GM19328 (cell line): ENCODE data around the gene CHST8.
A peak's percentile ranks its signal among the peaks of the same experiment; 100 is the strongest.

Experiments used
- ATAC-seq: cut with Tn5 transposase; IDR thresholded peaks from one replicate; pipeline ENCODE4 v1.9.1; 2021; ENCODE audit warnings: mild to moderate bottlenecking, moderate library complexity; ENCODE audit not compliant: unreplicated experiment

The CHST8 gene

DNA sequence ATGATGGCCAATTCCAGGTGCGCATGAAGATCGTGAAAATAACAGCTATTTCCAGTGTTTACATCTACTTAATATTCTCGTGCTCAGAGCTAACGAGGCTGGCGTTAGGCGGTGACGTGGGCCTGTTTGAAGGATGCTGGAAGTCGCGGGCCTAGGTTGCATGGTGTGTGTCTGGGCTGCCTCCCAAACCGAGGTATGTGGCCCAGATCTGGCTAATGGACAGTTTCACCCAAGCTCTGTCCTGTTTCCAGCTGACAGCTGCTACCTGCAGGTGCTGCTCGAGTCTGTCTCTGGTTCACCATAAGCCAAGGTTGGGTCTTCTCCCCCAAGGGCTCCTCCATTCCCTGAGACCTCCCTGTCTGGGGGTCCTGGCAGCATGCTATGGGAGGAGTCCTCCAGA, 134.4 kb downstream of the CHST8 start:
- no peak for ATAC-seq

DNA sequence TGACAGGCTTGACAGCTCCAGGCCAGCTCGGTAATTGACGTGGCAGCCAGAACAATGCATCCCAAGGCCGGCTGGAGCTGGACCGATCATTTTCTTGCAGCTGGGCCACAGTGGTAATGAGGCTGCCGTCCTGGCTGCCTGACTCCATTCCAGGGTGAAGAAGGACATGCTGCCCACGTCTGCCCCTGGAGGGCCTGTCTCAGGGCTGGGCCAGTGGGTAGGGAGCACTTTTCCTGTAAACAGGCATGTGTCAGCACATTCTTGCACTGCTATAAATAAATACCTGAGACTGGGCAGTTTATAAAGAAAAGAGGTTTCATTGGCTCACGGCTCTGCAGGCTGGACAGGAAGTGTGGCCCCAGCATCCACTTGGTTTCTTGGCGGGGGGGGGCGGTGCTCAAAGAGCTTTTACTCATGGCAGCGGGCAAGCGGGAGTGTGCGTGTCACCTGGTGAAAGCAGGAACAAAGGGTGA, 136.8 kb downstream of the CHST8 start:
- ATAC-seq = no peak

DNA sequence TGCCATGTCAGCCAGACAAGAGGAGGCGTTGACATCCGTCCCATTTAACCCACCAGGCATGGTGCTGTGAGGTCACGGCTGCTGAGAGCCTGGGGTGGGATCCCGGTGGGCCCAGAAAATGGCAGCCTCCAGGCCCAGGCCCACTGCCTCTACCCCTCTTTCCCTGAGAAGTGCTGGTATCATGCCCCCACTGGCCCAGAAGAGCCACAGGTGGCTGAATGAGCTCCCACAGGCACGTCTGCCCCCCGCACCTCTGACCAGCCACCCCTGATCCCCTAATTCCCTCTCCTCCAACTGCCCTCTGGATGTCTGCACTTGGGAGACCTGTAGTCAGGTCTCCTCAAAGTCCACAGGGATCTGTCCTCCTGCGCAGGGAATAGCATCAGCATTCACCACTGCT, 137.6 kb downstream of the CHST8 start:
- ATAC-seq = no peak

DNA sequence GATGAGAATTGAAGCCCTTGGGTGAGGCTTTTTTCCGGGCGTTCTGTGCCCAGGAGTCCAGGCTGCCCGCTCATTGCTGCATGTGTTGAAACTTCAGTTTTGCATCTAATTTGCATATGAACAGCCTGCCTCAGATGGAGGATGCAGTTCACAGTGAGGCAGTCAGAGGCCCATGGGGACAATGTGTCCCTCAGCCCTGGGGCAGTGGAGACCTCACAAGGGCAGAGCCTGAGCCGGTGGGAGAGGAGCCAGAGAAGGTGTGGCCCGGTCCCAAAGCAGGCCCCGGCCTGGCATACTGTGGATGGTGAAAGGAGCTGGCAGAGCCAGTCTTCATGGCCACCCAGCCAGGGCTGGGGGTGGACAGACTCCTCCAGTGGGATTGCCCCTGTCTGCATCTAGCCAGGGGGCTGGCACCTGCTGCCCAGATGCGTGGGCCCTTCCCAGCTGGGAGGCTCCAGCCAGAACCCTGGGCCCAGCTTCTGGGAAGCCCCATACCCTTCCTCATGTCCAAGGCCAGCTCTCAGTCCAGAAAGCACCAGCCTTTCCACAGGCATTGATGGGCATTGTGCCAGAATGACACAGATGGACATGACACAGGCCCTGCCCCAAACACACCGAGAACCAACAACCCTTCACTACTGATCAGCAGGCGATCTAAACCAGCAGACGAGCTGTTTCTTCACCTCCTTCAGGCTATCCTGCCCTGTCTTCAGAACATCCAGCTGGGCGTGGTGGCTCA, 142.0 kb downstream of the CHST8 start:
- no peak for ATAC-seq

DNA sequence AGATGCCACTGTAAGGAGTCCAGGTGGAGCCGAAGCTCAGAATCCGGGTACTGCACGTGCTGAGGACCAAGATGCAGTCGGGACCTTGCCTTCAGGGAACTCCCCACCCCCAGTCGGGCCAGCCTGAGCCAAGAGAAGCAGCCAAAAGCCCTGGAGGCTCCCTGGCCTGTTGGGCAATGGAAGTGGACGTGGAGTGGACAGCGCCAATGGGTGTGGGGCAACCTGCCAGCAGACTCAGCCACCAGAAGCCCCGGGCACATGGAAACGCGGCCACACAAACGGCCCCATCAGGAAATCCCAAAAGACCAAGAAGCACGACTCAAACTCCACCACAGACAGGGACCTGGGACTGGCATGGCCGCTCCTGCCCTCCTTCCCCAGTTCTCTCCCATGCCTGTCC, 144.9 kb downstream of the CHST8 start:
- no peak for ATAC-seq

DNA sequence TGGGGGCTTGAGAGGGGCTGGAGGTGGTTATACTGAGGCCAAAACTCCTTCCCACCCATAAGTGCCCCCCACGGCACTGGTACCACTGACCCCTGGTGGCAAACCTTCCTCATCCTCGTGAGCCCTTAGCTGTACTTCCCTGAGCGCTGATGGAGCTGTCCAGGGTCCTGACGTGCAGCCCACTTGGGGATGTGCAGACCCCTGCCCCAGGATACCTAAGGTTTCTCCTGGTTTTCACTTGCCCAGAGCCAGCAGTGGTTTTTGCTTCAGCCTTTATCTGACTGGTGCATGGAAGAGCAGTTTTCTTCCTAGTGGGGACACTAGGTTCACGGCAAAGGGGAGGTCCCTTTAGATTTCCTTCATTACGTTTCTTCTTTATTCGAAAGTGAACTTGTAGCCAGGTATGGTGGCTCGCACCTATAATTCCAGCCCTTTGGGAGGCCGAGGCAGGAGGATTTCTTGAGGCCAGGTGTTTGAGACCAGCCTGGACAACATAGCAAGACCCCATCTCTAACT, 146.2 kb downstream of the CHST8 start:
- ATAC-seq = no peak

DNA sequence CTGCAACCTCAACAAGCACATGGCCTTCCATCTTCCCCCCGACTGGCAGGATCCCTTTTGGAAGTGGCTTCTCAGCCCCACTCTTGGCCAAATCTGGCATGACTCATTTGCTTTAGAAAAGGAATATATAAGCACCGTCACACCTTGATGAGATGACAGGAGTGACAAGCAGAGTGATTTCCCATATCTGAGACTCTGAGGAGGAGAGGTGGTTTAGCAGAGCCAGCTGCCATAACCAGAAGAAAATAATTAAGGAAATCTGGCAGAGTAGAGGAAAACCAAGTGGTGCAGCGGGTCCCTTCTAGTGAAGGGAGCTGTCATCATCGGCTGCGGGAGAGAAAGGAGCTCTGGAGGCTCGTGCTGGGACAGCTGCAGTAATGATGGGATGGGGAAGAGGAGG, 147.5 kb downstream of the CHST8 start:
- ATAC-seq = no peak

DNA sequence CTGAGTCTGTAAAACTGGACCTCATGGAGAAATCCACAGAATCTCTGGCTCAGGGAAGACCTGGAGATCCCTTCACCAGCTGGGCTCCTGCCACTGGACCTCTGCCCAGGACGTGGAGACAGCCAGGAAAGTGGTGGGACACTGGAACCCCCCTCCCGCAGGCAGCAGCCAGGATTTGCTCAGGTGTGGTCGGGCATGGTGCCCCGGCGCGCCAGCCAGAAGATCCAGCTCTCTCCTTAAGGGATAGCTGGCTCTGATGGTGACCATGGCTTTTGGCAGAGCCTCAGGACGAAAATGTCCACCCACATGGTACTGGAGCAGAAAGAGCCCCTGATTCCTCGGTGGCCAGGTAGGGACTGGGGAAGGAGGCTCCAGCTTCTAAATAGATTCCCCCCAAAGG, 148.4 kb downstream of the CHST8 start:
- ATAC-seq = no peak

DNA sequence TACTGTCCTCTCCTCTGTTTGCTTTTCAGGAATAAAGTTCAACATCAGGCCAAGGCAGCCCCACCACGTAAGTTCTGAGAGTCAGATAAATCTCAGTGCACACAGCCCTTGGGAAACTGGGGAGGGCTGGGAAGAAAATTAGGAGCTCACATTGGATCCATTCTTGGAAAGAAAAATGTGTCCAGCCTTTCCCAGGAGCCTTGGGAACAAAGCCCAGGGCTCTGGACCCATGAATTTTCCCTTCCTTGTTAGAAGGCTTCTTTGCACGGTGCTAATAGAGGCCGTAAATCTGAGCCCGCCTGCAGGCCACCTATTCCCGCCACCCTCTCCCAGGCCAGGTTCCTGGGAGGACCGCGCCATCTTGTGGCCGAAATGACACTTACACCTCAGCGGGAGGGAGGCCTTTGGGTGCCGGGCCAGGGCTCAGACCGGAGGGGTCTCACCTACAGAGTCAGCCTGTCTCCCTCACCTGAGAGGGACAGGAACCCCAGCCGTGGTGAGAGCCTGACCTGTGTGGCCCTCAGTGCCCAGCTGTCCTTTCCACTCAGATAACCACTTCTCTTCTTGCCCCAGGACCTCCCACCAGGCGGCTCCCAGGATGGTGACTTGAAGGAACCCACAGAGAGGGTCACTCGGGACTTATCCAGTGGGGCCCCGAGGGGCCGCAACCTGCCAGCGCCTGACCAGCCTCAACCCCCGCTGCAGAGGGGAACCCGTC, 149.8 kb downstream of the CHST8 start:
- no peak for ATAC-seq

DNA sequence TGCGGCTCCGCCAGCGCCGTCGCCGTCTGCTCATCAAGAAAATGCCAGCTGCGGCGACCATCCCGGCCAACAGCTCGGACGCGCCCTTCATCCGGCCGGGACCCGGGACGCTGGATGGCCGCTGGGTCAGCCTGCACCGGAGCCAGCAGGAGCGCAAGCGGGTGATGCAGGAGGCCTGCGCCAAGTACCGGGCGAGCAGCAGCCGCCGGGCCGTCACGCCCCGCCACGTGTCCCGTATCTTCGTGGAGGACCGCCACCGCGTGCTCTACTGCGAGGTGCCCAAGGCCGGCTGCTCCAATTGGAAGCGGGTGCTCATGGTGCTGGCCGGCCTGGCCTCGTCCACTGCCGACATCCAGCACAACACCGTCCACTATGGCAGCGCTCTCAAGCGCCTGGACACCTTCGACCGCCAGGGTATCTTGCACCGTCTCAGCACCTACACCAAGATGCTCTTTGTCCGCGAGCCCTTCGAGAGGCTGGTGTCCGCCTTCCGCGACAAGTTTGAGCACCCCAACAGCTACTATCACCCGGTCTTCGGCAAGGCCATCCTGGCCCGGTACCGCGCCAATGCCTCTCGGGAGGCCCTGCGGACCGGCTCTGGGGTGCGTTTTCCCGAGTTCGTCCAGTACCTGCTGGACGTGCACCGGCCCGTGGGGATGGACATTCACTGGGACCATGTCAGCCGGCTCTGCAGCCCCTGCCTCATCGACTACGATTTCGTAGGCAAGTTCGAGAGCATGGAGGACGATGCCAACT, 150.5 kb downstream of the CHST8 start:
- no peak for ATAC-seq

DNA sequence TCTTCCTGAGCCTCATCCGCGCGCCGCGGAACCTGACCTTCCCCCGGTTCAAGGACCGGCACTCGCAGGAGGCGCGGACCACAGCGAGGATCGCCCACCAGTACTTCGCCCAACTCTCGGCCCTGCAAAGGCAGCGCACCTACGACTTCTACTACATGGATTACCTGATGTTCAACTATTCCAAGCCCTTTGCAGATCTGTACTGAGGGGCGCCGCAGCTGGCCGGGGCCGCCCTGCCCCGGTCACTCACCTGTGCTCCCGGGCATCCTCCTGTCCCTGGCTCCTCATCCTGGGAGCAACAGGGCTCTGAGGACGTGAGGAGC, 151.1 kb downstream of the CHST8 start:
- ATAC-seq = no peak

DNA sequence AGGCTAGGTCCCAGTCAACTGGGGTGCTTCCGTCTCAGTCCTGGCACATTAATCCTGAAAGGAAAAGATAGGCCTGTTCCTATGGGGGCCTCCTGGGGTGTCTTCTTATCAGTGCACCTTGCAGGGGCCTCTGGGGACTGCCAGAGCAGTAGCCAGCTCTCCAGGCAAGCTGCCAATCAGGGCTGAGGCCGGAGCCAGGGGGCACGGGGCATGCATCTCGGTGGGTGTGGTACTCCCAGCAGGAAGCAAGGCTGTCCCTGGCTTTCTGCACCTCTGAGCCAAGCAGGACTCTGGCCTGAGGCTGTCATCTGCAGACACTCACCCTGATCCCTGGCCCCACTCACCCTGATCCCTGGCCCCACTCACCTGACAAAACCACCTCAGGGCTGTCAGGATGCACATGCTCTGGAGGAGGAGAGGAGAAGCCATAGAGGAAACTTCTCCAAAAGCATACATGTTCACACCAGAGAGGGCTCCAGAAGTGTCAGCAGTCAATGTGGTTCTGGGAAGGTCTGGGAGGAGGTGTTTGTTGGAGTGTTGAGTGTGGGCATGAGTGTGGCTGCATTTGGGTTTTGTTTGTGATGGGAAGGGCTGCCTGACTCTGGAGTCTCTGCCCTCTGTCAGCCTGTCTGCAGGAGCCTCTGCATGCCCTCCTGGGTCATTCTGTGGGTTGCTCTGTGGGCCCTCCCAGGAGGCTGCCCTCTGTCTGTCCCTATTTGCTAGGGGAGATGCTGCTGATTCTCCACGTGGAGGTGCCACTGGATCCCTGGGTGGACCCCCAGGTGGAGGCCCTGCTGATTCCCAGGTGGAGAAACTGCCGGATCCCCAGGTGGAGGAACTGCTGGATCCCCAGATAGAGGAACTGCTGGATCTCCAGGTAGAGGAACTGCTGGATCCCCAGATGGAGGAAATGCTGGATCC, 152.2 kb downstream of the CHST8 start:
- no peak for ATAC-seq

DNA sequence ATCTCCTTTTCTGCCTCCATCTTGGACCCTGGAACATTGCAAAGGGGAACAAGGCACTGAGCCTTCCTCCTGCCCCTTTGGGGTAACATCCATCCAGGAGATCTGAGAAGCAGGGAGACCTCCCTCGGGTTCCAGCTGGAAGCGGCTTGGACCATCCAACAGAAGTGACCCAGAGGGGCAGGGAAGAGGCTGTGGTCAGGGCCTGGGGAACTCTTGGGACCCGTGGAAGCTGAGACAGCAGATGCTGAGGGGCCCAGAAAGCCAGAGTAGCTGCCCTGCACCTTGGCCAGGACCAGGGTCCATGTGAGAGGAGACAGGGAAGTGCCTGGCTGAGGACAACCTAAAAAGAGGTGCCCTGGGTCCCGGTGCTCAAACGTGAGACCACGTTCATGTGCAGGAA, 153.0 kb downstream of the CHST8 start:
- no peak for ATAC-seq

DNA sequence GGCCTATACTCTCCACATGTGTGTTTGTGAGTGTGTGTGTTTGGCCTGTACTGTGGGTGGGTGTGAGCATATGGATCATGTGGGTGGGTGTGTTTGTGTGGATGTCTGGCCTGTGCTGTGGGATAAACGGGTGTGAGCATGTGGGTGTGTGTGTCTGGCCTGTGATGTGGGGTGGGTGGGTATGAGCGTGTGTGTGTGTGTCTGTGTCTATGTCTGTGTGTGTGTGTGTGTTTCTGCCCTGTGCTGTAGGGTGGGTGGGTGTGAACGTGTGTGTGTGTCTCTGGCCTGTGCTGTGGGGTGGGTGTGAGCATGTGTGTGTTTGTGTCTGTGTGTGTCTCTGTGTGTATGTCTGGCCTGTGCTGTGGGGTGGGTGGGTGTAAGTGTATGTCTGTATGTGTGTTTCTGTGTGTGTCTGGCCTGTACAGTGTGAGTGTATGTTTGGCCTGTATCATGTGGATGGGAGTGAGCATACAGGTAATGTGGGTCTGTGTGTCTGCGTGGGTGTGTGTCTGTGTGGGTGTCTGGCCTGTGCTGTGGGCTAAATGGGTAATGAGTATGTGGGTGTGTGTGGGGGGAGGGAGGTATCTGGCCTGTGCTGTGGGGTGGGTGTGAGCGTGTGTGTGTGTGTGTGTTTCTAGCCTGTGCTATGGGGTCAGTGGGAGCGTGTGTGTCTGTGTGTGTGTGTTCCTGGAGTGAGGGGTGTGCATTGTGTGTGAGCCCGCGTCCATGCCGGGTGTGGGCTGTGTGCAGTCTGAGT, 154.2 kb downstream of the CHST8 start:
- ATAC-seq = no peak

DNA sequence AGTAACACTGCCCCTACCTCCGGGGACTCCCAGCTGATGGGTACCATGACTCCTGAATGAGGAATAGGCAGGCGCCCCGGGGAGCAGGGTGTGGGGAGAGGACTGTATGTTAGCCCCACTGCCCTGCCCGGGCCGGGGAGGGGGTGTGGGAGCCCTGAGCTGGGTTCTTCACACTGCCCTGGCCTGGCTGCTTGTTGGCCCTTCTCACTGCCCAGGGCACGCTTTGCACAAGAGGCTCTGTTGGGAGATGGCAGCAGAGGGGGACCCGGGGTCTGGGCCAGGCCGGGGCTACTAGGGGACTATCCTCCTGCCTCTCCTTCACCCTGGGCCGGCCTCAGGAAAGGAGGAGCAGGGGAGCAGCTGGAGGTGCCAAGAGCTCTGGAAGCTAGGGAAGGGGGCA, 155.6 kb downstream of the CHST8 start:
- no peak for ATAC-seq

DNA sequence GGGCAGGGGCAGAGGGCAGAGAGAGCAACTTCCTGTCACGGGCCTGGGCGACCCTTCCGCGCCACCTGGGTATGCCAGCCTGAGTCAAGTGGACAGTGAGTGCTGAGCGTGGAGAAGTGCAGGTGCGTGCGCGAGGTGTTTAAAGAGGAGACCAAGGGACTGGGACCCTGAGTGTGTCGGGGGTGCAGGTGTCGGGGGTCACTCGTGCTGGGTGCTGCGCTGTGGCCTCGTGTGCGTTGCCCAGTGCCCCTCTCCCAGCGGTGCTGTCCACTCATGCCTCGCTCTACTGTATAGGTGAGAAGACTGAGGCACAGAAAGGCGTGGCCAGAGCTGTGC, 156.0 kb downstream of the CHST8 start:
- no peak for ATAC-seq

DNA sequence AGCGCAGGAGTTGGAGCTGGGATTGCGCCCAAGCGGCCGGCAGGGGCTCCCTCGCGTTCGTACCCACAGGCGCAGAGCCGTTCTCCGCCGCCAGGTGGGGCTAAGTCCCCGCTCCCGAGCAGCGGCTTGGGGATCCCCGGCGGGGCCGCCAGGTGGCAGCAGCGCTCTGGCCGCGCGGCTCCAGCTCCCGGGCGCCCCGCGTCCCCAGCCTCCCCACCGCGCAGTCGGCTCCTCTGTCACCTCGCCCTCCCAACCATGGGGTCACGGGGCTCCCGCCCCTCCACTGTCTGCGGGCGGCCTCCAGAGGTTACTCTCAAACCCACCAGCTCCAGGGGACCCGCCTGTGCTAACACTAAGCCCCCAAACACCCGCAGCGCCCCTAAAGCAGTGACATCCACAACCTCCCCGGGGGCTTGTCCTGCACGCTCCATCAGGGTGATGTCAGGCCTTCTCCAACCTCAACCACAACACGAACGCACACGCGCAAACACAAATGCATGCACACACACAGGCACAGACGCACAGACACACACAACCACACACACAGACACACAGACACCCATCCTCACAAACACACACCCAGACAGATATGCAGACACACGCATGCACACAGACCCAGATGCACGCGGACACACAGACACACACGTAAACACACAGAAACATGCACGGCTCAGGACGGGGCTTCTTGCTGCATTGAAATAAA, 156.5 kb downstream of the CHST8 start:
- ATAC-seq = peak; percentile 81

DNA sequence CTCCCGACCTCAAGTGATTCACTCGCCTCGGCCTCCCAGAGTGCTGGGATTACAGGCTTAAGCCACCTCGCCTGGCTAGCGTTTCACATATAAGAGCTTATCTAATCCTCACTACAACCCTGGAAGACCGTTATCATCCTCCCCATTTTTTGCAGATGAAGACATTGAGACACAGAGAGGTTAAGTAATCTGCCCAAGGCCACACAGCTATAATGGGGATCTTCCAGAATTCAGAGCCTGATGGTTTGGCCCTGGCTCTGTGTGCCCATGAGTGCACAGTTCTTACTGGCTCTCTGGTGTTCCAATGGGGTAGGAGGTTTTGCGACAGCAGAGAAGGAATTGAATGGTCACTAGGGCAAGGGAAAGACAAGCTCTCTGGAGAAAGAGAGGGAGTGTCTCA, 158.1 kb downstream of the CHST8 start:
- ATAC-seq = no peak

DNA sequence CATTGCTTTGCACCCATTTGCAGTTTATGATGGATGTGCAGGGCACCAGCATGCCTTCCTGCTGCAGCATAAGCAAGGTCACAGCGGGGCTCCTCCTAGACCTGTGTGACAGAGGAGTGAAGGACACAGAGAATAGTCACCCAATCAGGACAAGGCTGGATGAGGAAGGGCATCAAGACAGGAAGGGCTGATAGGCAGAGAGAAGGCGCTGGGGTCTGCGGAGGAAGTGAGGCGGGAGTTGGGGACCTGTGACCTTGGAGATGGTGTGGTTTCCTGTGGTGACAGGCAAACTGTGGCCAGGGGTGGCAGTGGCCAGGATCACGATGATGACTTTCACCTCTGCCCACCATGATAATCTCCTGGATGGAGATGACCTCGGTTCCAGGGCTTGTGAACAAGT, 158.5 kb downstream of the CHST8 start:
- no peak for ATAC-seq

DNA sequence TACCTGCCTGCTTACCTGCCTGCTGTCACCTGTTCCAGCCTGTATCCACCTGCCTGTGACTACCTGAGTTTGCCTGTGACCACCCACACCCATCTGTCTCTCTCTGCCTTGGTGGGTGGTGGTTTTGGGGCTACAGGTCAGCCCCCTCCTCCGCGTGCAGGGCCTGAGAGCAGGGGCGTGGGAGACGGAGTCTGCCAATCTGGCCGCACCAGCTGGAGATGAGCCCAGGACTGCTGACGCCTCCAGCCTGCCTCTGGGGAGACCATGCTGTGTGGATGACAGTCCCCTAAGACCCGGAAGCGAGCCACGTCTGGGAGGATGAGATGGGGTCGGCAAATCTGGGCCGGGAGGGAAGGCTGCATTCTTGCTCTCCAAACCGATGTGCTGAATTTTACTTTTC, 159.0 kb downstream of the CHST8 start:
- no peak for ATAC-seq
